Caco-2 (cell line): Measurements from ENCODE around the gene STK33. TPM values are rescaled to one million over a fixed set of nuclear protein-coding genes. Genes with fewer than 3 reads are reported as not detected.

Experiments used
- BruUV-seq: library from RNA; stranded (reverse); fragments of 400-500 nt; replicated peaks from 2 replicates; lab custom pipeline; 2021; lab: Mats Ljungman, UMichigan
- CTCF ChIA-PET: fragments of 300-600 bp; sonication (Branson Sonifier 250); formaldehyde crosslinking; loops from one replicate; lab custom pipeline; 2022; ENCODE audit warnings: antibody characterized with exemption; lab: Charles Lee
- POLR2A ChIA-PET: fragments of 300-600 bp; sonication (Branson Sonifier 250); formaldehyde crosslinking; loops from one replicate; lab custom pipeline; 2022; ENCODE audit warnings: antibody characterized with exemption; lab: Charles Lee
- DNase-seq, 2 experiments: peaks; one replicate each; pipeline versions ENCODE4 v3.0.0 to v3.0.0-alpha.2; 2020 to 2022
- H3K27me3 ChIP-seq: replicated peaks from 2 replicates; pipeline ENCODE4 v1.6.0; 2011; ENCODE audit warnings: low read length; ENCODE audit not compliant: control insufficient read depth, insufficient read depth
- H3K36me3 ChIP-seq: 2 replicates; pipeline ENCODE4 v1.5.1; 2011; ENCODE audit warnings: low read length; ENCODE audit not compliant: control insufficient read depth, insufficient read depth
- H3K4me1 ChIP-seq: fragments of 250-450 bp; sonication (Bioruptor Pico); 2 replicates; pipeline ENCODE4 v1.5.1; 2020; ENCODE audit warnings: mild to moderate bottlenecking
- H3K4me3 ChIP-seq: 2 replicates; pipeline ENCODE4 v1.5.1; 2011; ENCODE audit warnings: low read depth, mild to moderate bottlenecking, control low read depth, low read length
- H3K9me3 ChIP-seq: fragments of 250-450 bp; sonication (Bioruptor Pico); 2 replicates; pipeline ENCODE4 v1.5.1; 2020; ENCODE audit warnings: mild to moderate bottlenecking, moderate library complexity
- H3K27ac Mint-ChIP-seq: one replicate; pipeline ENCODE4 v1.8.0; 2022; ENCODE audit warnings: mixed read lengths; ENCODE audit not compliant: unreplicated experiment
- H3K27me3 Mint-ChIP-seq: one replicate; pipeline ENCODE4 v1.8.0; 2022; ENCODE audit warnings: mixed read lengths; ENCODE audit not compliant: insufficient read depth, unreplicated experiment
- H3K36me3 Mint-ChIP-seq: one replicate; pipeline ENCODE4 v1.8.0; 2022; ENCODE audit warnings: mild to moderate bottlenecking, mixed read lengths; ENCODE audit not compliant: insufficient read depth, unreplicated experiment
- H3K4me1 Mint-ChIP-seq: one replicate; pipeline ENCODE4 v1.8.0; 2022; ENCODE audit warnings: low read depth, mixed read lengths; ENCODE audit not compliant: unreplicated experiment
- H3K4me3 Mint-ChIP-seq: one replicate; pipeline ENCODE4 v1.8.0; 2022; ENCODE audit warnings: mild to moderate bottlenecking, moderate library complexity, mixed read lengths; ENCODE audit not compliant: unreplicated experiment
- H3K9me3 Mint-ChIP-seq: one replicate; pipeline ENCODE4 v1.8.0; 2022; ENCODE audit warnings: mixed read lengths; ENCODE audit not compliant: unreplicated experiment
- intact Hi-C: fragments of 100-400 bp; cut with micrococcal nuclease; formaldehyde crosslinking; loops from one replicate; pipeline ENCODE4 v1.10.0; 2022; ENCODE audit not compliant: unreplicated experiment
- total RNA-seq: library from RNA; stranded (reverse); gene quantifications from 2 replicates; pipeline ENCODE4 v1.2.3, GENCODE V29; 2022
- TF ChIP-seq, protein P1 (sequence below), 2 experiments: fragments of 200-600 bp in 1 of 2; IDR thresholded peaks; 1 replicate in 1 of 2; 2 replicates in 1 of 2; pipeline versions ENCODE4 v1.5.1 to v1.8.0; 2011 to 2022; ENCODE audit warnings: antibody characterized with exemption in 1 of 2, control low read depth in 1 of 2, inconsistent platforms in 1 of 2, low read depth in 1 of 2, low read length in 1 of 2, mild to moderate bottlenecking in 1 of 2, moderate library complexity in 1 of 2; ENCODE audit not compliant: insufficient read depth in 1 of 2, severe bottlenecking in 1 of 2, unreplicated experiment in 1 of 2

The STK33 gene
- total RNA-seq, 1 experiment from 2014 or later: 0.98 TPM

DNA sequence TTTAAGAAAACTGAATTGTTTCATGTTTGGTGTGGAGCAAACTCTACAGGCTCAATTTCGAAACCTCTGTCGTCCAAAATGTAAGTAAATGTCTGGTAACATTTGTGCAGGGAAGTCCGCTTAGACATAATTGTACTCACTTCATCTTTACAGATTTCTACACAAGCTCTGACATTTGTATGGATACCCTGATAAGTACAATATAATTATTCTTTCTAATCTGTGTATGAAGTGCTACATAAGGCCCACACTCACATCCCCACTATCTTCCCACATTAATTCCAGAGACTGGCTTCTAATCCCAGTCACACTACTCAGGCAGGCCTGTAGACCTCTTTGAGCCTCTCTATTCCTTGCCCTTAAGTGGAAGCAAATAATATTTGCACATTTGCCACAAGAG lies 201.1 kb downstream of the STK33 start:
- TF ChIP-seq, protein P1, sequence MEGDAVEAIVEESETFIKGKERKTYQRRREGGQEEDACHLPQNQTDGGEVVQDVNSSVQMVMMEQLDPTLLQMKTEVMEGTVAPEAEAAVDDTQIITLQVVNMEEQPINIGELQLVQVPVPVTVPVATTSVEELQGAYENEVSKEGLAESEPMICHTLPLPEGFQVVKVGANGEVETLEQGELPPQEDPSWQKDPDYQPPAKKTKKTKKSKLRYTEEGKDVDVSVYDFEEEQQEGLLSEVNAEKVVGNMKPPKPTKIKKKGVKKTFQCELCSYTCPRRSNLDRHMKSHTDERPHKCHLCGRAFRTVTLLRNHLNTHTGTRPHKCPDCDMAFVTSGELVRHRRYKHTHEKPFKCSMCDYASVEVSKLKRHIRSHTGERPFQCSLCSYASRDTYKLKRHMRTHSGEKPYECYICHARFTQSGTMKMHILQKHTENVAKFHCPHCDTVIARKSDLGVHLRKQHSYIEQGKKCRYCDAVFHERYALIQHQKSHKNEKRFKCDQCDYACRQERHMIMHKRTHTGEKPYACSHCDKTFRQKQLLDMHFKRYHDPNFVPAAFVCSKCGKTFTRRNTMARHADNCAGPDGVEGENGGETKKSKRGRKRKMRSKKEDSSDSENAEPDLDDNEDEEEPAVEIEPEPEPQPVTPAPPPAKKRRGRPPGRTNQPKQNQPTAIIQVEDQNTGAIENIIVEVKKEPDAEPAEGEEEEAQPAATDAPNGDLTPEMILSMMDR (IDR thresholded peaks at IDR 0.05; ENCODE audit: insufficient read depth in 1 of 2, low read depth in 1 of 2, low read length in 1 of 2, severe bottlenecking in 1 of 2, unreplicated experiment in 1 of 2): no peak
- intact Hi-C loops: no loop called here

DNA sequence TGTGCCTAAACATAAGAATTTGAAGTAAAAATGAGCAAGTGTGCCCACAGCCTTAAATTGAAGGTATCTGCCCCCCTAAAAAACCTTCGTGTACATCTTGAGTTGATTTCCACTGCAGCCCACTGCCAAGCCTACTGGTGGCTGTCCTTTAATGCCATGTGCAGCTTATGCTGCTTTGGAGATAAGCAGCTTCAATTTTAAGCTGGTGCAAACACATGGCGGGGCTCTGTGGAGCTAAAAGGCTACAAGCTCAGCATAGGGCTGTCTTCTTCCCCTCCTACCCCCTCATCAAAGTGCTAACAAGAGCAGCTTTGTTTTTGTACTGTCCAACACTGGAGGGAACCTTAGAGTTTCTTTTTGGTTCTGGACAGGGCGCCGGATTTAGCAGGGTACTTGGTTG lies 201.9 kb downstream of the STK33 start:
- ChIA-PET CTCF (no interaction called here), POLR2A (no interaction called here)
- intact Hi-C loops: no loop called here
- Histone ChIP-seq H3K9me3 (no peaks in the 10 kb centered on the region), H3K4me1 (peaks cover 8% of the 10 kb centered on the region), H3K27me3 (no peaks in the 10 kb centered on the region), H3K4me3 (no peak overlapping the region), H3K36me3 (no peaks in the 10 kb centered on the region)
- Mint-ChIP-seq H3K27me3 (peaks cover 6% of the 10 kb centered on the region), H3K4me1 (no peaks in the 10 kb centered on the region), H3K4me3 (no peak overlapping the region), H3K36me3 (no peaks in the 10 kb centered on the region), H3K27ac (no peak overlapping the region), H3K9me3 (peaks cover 7% of the 10 kb centered on the region)
- BruUV-seq: no TSS peak
- no peak for DNase-seq
- TF ChIP-seq, protein P1 (IDR thresholded peaks at IDR 0.05; ENCODE audit: insufficient read depth in 1 of 2, low read depth in 1 of 2, low read length in 1 of 2, severe bottlenecking in 1 of 2, unreplicated experiment in 1 of 2): no peak

More for the DNA sequence above, 201.1 kb downstream of the STK33 start:
- CTCF ChIA-PET: no interaction called here
- Mint-ChIP-seq H3K27me3 (peaks cover 11% of the 10 kb centered on the region), H3K9me3 (peaks cover 7% of the 10 kb centered on the region), H3K27ac (no peak overlapping the region), H3K36me3 (no peaks in the 10 kb centered on the region), H3K4me3 (no peak overlapping the region), H3K4me1 (no peaks in the 10 kb centered on the region)
- BruUV-seq: no TSS peak
- H3K36me3 ChIP-seq: no peaks in the 10 kb centered on the region
- H3K9me3 ChIP-seq: no peaks in the 10 kb centered on the region
- no peak for DNase-seq
- no peak overlapping the region for H3K4me3 ChIP-seq
- POLR2A ChIA-PET: no interaction called here
- H3K27me3 ChIP-seq: no peaks in the 10 kb centered on the region
- peaks cover 8% of the 10 kb centered on the region for H3K4me1 ChIP-seq

DNA sequence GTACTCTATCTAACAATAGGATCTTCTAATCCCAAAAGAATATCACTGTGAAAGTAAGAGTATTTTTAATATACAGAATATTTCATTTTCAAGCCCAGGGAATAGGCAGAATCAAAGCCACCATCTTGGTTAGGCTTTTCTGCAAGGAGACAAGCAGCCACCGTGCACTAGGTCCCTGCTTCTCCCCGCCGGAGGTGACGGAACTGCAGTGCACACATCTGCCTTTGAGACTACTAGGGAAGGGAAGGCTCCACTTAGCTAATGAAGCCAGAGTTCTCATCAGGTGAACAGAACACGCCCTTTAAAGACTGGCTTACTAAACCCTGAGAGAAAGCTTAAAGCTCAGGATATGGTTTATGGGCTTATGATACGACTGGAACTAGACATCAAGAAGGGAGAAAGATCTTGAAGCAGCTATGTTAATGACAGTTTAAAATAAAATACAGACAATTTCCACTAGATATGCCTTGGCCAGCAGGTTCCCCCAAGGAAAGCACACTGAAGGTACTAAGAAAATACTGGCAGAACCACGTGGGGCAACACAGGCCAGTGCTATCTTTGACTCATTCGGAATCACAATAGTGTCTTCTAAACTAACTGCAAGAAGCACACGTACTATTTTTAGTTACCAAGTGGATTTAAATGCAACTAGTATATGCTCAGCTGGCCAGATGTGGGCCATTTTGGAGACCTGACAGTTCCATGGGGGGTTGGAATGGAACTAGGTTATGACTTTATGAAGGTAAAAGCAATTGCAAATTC lies 203.0 kb downstream of the STK33 start:
- Histone ChIP-seq H3K27me3 (no peaks in the 10 kb centered on the region), H3K4me1 (peaks cover 8% of the 10 kb centered on the region), H3K4me3 (no peak overlapping the region), H3K36me3 (no peaks in the 10 kb centered on the region), H3K9me3 (no peaks in the 10 kb centered on the region)
- no peaks in the 10 kb centered on the region for H3K36me3 Mint-ChIP-seq
- peaks cover 6% of the 10 kb centered on the region for H3K27me3 Mint-ChIP-seq
- no peak overlapping the region for H3K27ac Mint-ChIP-seq
- no peaks in the 10 kb centered on the region for H3K4me1 Mint-ChIP-seq
- intact Hi-C loops: no loop called here
- no TSS peak for BruUV-seq
- H3K4me3 Mint-ChIP-seq: no peak overlapping the region
- TF ChIP-seq, protein P1 (IDR thresholded peaks at IDR 0.05; ENCODE audit: insufficient read depth in 1 of 2, low read depth in 1 of 2, low read length in 1 of 2, severe bottlenecking in 1 of 2, unreplicated experiment in 1 of 2): no peak
- CTCF ChIA-PET: interaction anchor here (0.7 kb wide), 1 partner anchor 173 kb away, joined by 3 read pairs; no protein-coding TSS in a partner anchor
- POLR2A ChIA-PET: no interaction called here
- peaks cover 7% of the 10 kb centered on the region for H3K9me3 Mint-ChIP-seq
- DNase-seq: no peak
